Testis (tissue), 3 donors: Measurements from ENCODE around the gene ZNF324B. TPM values are rescaled to one million over a fixed set of nuclear protein-coding genes. Genes with fewer than 3 reads are reported as not detected.
"Not testable (repeated sequence)": the region's sequence is repeated elsewhere in the genome, so short reads cannot be mapped to it uniquely, and the experiment has no call there.

Experiments
- DNase-seq: peaks from one replicate; pipeline ENCODE4 v3.0.0-alpha.2; 2019
- H3K27ac ChIP-seq, 2 donors: fragments of 200-600 bp; sonication (generic); one replicate each; pipeline ENCODE4 v1.5.1; 2019
- H3K27me3 ChIP-seq: fragments of 200-600 bp; sonication (generic); one replicate; pipeline ENCODE4 v1.5.1; 2019
- H3K36me3 ChIP-seq: fragments of 200-600 bp; sonication (generic); one replicate; pipeline ENCODE4 v1.5.1; 2017; ENCODE audit warnings: low read depth; ENCODE audit errors: missing control alignments
- H3K4me1 ChIP-seq: fragments of 200-600 bp; sonication (generic); one replicate; pipeline ENCODE4 v1.5.1; 2019
- H3K4me3 ChIP-seq, 2 donors: fragments of 200-600 bp; sonication (generic); one replicate each; pipeline ENCODE4 v1.5.1; 2017 to 2019
- H3K9me3 ChIP-seq: fragments of 200-600 bp; sonication (generic); one replicate; pipeline ENCODE4 v1.5.1; 2017
- CTCF ChIP-seq, 3 experiments: fragments of 450-650 bp in 2 of 3; fragments of 200-600 bp in 1 of 3; sonication (generic) in 1 of 3; IDR thresholded peaks; one replicate each; pipeline ENCODE4 v1.5.1; 2016 to 2019; ENCODE audit warnings: antibody characterized with exemption in 3 of 3, mild to moderate bottlenecking in 2 of 3, moderate library complexity in 1 of 3
- POLR2A ChIP-seq: fragments of 450-650 bp; IDR thresholded peaks from one replicate; pipeline ENCODE4 v1.6.1; 2017; ENCODE audit warnings: antibody characterized with exemption, mild to moderate bottlenecking, moderate library complexity
- WGBS, 2 donors: methylation state at CpG; one replicate each; pipeline ENCODE4 v1.1.5; 2018; 5-methylcytosine and 5-hydroxymethylcytosine counted together
- intact Hi-C: fragments of 100-400 bp; cut with DNase I; formaldehyde crosslinking; loops from one replicate; pipeline ENCODE4 v1.15.1; 2023; ENCODE audit warnings: low total_unique reads
- polyA plus RNA-seq: library from polyadenylated mRNA; stranded (reverse); fragments of 350-450 nt; fragmentation: Illumina TruSeq; extraction: RNeasy Lipid Tissue Mini Kit (QIAGEN cat#74804); gene quantifications from one replicate; pipeline ENCODE4 v1.2.3, GENCODE V29; 2014; ENCODE audit warnings: low read depth, low replicate concordance; ENCODE audit not compliant: insufficient read depth
- total RNA-seq, 2 donors: library from RNA; depleted of rRNA; stranded (reverse); fragments of >200 nt; gene quantifications; one replicate each; pipeline ENCODE4 v1.2.3, GENCODE V29; 2016

ZNF324B gene
- total and polyA plus RNA-seq, 3 donors from 2014 or later, result 4.8 to 15.8 (median 8.5) TPM

- intact Hi-C loops, result no loop called here
- Histone ChIP-seq H3K36me3 (no peaks in the 10 kb centered on the region), H3K27me3 (no peaks in the 10 kb centered on the region), H3K9me3 (no peaks in the 10 kb centered on the region), H3K4me3 (peak within 1 kb of the TSS; percentile 82 to 83), H3K4me1 (peaks cover 9% of the 10 kb centered on the region), H3K27ac (peak within 1 kb of the TSS; percentile 32 to 73)
- 0 to 1% methylated on average over 23 to 33 of the region's 92 CpGs for WGBS, 2 donors
- DNase-seq, result peak; percentile 99
- TF ChIP-seq CTCF (IDR thresholded peaks at IDR 0.05) (no peak), POLR2A (no peak)
Observed at GRCh38 chr19:58466760-58467589, 15.6 kb downstream of the ZNF324B start, which contains the start of gene ZNF324. ZNF324 (plus strand) TSS chr19:58467080; CDS start chr19:58469186, 2,106 bp downstream.

GRCh38 chr19:58468216-58468839 is 16.9 kb downstream of the ZNF324B start:
- no peak for DNase-seq
- Histone ChIP-seq H3K4me1 (peaks cover 9% of the 10 kb centered on the region), H3K9me3 (no peaks in the 10 kb centered on the region), H3K36me3 (no peaks in the 10 kb centered on the region), H3K27ac (no peak overlapping the region), H3K27me3 (no peaks in the 10 kb centered on the region), H3K4me3 (no peak overlapping the region)
- no peak for TF ChIP-seq POLR2A
- intact Hi-C loops, result no loop called here
- WGBS, 2 donors, result 61% methylated on average over 5 of the region's 5 CpGs

GRCh38 chr19:58469241-58470013 is 18.0 kb downstream of the ZNF324B start:
- H3K27ac ChIP-seq, result no peak overlapping the region
- no peak overlapping the region for H3K4me3 ChIP-seq
- no peaks in the 10 kb centered on the region for H3K9me3 ChIP-seq
- H3K36me3 ChIP-seq, result no peaks in the 10 kb centered on the region
- peaks cover 9% of the 10 kb centered on the region for H3K4me1 ChIP-seq
- no peak for DNase-seq
- TF ChIP-seq POLR2A (no peak), CTCF (IDR thresholded peaks at IDR 0.05) (no peak)
- intact Hi-C loops, result no loop called here
- no peaks in the 10 kb centered on the region for H3K27me3 ChIP-seq
- 92 to 93% methylated on average over 12 to 17 of the region's 17 CpGs for WGBS, 2 donors

- H3K27ac ChIP-seq, intact Hi-C loops, H3K27me3 ChIP-seq, H3K9me3 ChIP-seq, H3K36me3 ChIP-seq, DNase-seq, H3K4me3 ChIP-seq: not testable (repeated sequence)
- H3K4me1 ChIP-seq, result peaks cover 16% of the 10 kb centered on the region
- 60 to 90% methylated on average over 7 to 27 of the region's 53 CpGs for WGBS, 2 donors
Observed at GRCh38 chr19:58470837-58471543, 19.6 kb downstream of the ZNF324B start.

- no peak for TF ChIP-seq POLR2A
- no peak for TF ChIP-seq CTCF (IDR thresholded peaks at IDR 0.05)
- Histone ChIP-seq H3K4me3 (no peak overlapping the region), H3K27ac (no peak overlapping the region), H3K4me1 (peaks cover 15% of the 10 kb centered on the region), H3K27me3 (no peaks in the 10 kb centered on the region), H3K9me3 (no peaks in the 10 kb centered on the region), H3K36me3 (no peaks in the 10 kb centered on the region)
- 88 to 96% methylated on average over 27 to 35 of the region's 39 CpGs for WGBS, 2 donors
- no peak for DNase-seq
- intact Hi-C loops, result no loop called here
Observed at GRCh38 chr19:58471736-58472135, 20.3 kb downstream of the ZNF324B start.
